Muscle of leg (tissue), 11 donors: ENCODE data around the gene PCDH9. TPM values are rescaled to one million over a fixed set of nuclear protein-coding genes. Genes with fewer than 3 reads are reported as not detected.
"Not testable (repeated sequence)": the region's sequence is repeated elsewhere in the genome, so short reads cannot be mapped to it uniquely, and the experiment has no call there.

Experiments used
- DNase-seq: peaks from one replicate; pipeline ENCODE4 v3.0.0; 2013
- H3K27ac ChIP-seq: one replicate; pipeline ENCODE4 v1.5.1; 2013; ENCODE audit warnings: mild to moderate bottlenecking, low read length, control low read depth
- H3K27me3 ChIP-seq: one replicate; pipeline ENCODE4 v1.6.1; 2013; ENCODE audit warnings: low read length; ENCODE audit not compliant: control insufficient read depth, insufficient read depth
- H3K36me3 ChIP-seq: one replicate; pipeline ENCODE4 v1.6.1; 2013; ENCODE audit warnings: low read length; ENCODE audit not compliant: control insufficient read depth, insufficient read depth
- H3K4me1 ChIP-seq: one replicate; pipeline ENCODE4 v1.6.1; 2013; ENCODE audit warnings: low read length; ENCODE audit not compliant: control insufficient read depth, insufficient read depth
- H3K4me3 ChIP-seq: one replicate; pipeline ENCODE4 v1.5.1; 2013; ENCODE audit warnings: low read length, control low read depth
- H3K9me3 ChIP-seq: replicated peaks from 2 replicates; pipeline ENCODE4 v1.6.1; 2013; ENCODE audit warnings: low read depth, low read length; ENCODE audit not compliant: control insufficient read depth
- WGBS: methylation state at CpG from one replicate; pipeline ENCODE4 v1.1.5; 2013; ENCODE audit warnings: missing lambda C conversion rate; ENCODE audit not compliant: insufficient coverage; 5-methylcytosine and 5-hydroxymethylcytosine counted together
- polyA plus RNA-seq, 8 donors: library from polyadenylated mRNA; unstranded; fragments of 120-200 nt; gene quantifications; one replicate each; pipeline versions ENCODE4 v1.2.1 to v1.2.3, GENCODE V29; 2013; ENCODE audit warnings: inconsistent platforms in 1 of 8, low replicate concordance in 1 of 8; ENCODE audit not compliant: insufficient read length in 8 of 8, insufficient read depth in 1 of 8
- total RNA-seq: library from RNA; stranded (reverse); fragments of 120-200 nt; gene quantifications from one replicate; pipeline ENCODE4 v1.2.4, GENCODE V29; 2013

Gene PCDH9
- total and polyA plus RNA-seq, 9 donors: 1.7 to 8.3 (median 3.1) TPM

- H3K9me3 ChIP-seq: no peaks in the 10 kb centered on the region
- H3K27me3 ChIP-seq: no peaks in the 10 kb centered on the region
- no peak overlapping the region for H3K4me3 ChIP-seq
- 40% methylated on average over 1 of the region's 3 CpGs for WGBS
- H3K36me3 ChIP-seq: no peaks in the 10 kb centered on the region
- no peak for DNase-seq
- H3K4me1 ChIP-seq: no peaks in the 10 kb centered on the region
- H3K27ac ChIP-seq: no peak overlapping the region
Measured at GRCh38 chr13:66775196-66775595, 454.9 kb downstream of the PCDH9 start.

- Histone ChIP-seq H3K9me3 (no peaks in the 10 kb centered on the region), H3K27me3 (no peaks in the 10 kb centered on the region), H3K4me1 (no peaks in the 10 kb centered on the region), H3K4me3 (no peak overlapping the region), H3K36me3 (no peaks in the 10 kb centered on the region), H3K27ac (no peak overlapping the region)
- no peak for DNase-seq
- no CpG with 5 or more reads among the region's 2 CpGs for WGBS
Measured at GRCh38 chr13:66774046-66774445, 456.1 kb downstream of the PCDH9 start.

GRCh38 chr13:66765559-66765958, 464.6 kb downstream of the PCDH9 start:
- no peak overlapping the region for H3K4me3 ChIP-seq
- H3K27ac ChIP-seq: no peak overlapping the region
- H3K36me3 ChIP-seq: no peaks in the 10 kb centered on the region
- no peaks in the 10 kb centered on the region for H3K27me3 ChIP-seq
- no peak for DNase-seq
- H3K4me1 ChIP-seq: no peaks in the 10 kb centered on the region
- peaks cover 12% of the 10 kb centered on the region for H3K9me3 ChIP-seq

GRCh38 chr13:66760678-66761077, 469.5 kb downstream of the PCDH9 start:
- H3K27me3 ChIP-seq, H3K4me1 ChIP-seq, H3K4me3 ChIP-seq, DNase-seq, H3K27ac ChIP-seq, H3K36me3 ChIP-seq: not testable (repeated sequence)
- 88% methylated on average over 3 of the region's 4 CpGs for WGBS
- peaks cover 16% of the 10 kb centered on the region for H3K9me3 ChIP-seq

- no peak overlapping the region for H3K27ac ChIP-seq
- no CpG with 5 or more reads among the region's 1 CpG for WGBS
Measured at GRCh38 chr13:66759919-66760318, 470.2 kb downstream of the PCDH9 start.

GRCh38 chr13:66751691-66752090, 478.4 kb downstream of the PCDH9 start:
- Histone ChIP-seq H3K36me3 (no peaks in the 10 kb centered on the region), H3K9me3 (no peaks in the 10 kb centered on the region), H3K4me3 (no peak overlapping the region), H3K4me1 (no peaks in the 10 kb centered on the region), H3K27me3 (no peaks in the 10 kb centered on the region), H3K27ac (no peak overlapping the region)
- no peak for DNase-seq
- no CpG with 5 or more reads among the region's 2 CpGs for WGBS

More at GRCh38 chr13:66759919-66760318, 470.2 kb downstream of the PCDH9 start:
- Histone ChIP-seq H3K36me3 (no peaks in the 10 kb centered on the region), H3K4me3 (no peak overlapping the region), H3K4me1 (no peaks in the 10 kb centered on the region), H3K27me3 (no peaks in the 10 kb centered on the region), H3K9me3 (peaks cover 16% of the 10 kb centered on the region)
- DNase-seq: no peak

- H3K9me3 ChIP-seq: no peaks in the 10 kb centered on the region
- H3K4me1 ChIP-seq: no peaks in the 10 kb centered on the region
- H3K27me3 ChIP-seq: no peaks in the 10 kb centered on the region
- no CpG with 5 or more reads among the region's 1 CpG for WGBS
- H3K27ac ChIP-seq: no peak overlapping the region
- DNase-seq: no peak
- no peaks in the 10 kb centered on the region for H3K36me3 ChIP-seq
- no peak overlapping the region for H3K4me3 ChIP-seq
Measured at GRCh38 chr13:66748712-66749111, 481.4 kb downstream of the PCDH9 start.

- DNase-seq: no peak
- WGBS: 91% methylated on average over 3 of the region's 4 CpGs
- Histone ChIP-seq H3K9me3 (no peaks in the 10 kb centered on the region), H3K4me3 (no peak overlapping the region), H3K27me3 (no peaks in the 10 kb centered on the region), H3K36me3 (no peaks in the 10 kb centered on the region), H3K4me1 (no peaks in the 10 kb centered on the region), H3K27ac (no peak overlapping the region)
Measured at GRCh38 chr13:66745307-66745706, 484.8 kb downstream of the PCDH9 start.

- Histone ChIP-seq H3K4me3 (no peak overlapping the region), H3K9me3 (no peaks in the 10 kb centered on the region), H3K36me3 (no peaks in the 10 kb centered on the region), H3K4me1 (no peaks in the 10 kb centered on the region), H3K27ac (no peak overlapping the region), H3K27me3 (no peaks in the 10 kb centered on the region)
- no CpG with 5 or more reads among the region's 2 CpGs for WGBS
- no peak for DNase-seq
Measured at GRCh38 chr13:66723576-66723975, 506.6 kb downstream of the PCDH9 start.

GRCh38 chr13:66716538-66716937, 513.6 kb downstream of the PCDH9 start:
- Histone ChIP-seq H3K4me3 (no peak overlapping the region), H3K9me3 (no peaks in the 10 kb centered on the region), H3K27ac (no peak overlapping the region), H3K4me1 (no peaks in the 10 kb centered on the region), H3K36me3 (no peaks in the 10 kb centered on the region), H3K27me3 (no peaks in the 10 kb centered on the region)
- DNase-seq: no peak

GRCh38 chr13:66714795-66715194, 515.3 kb downstream of the PCDH9 start:
- Histone ChIP-seq H3K4me1 (no peaks in the 10 kb centered on the region), H3K4me3 (no peak overlapping the region), H3K27me3 (no peaks in the 10 kb centered on the region), H3K9me3 (no peaks in the 10 kb centered on the region), H3K27ac (no peak overlapping the region), H3K36me3 (no peaks in the 10 kb centered on the region)
- DNase-seq: no peak
